GM12878 (cell line): ENCODE results near the gene UBAC2. TPM values are rescaled to one million over a fixed set of nuclear protein-coding genes. Genes with fewer than 3 reads are reported as not detected.

Experiments used
- ATAC-seq: fragments of 200-7000 bp; cut with Tn5 transposase; 3 replicates; pipeline ENCODE4 v1.9.1; 2020; ENCODE audit warnings: mild to moderate bottlenecking, moderate library complexity
- BruUV-seq: library from RNA; stranded (reverse); fragments of 400-500 nt; replicated peaks from 2 replicates; lab custom pipeline; 2021; lab: Mats Ljungman, UMichigan
- CTCF ChIA-PET: fragments of 300-600 bp; sonication (Branson Sonifier 250); formaldehyde crosslinking; extraction: SDS; loops from one replicate; lab custom pipeline; 2021; ENCODE audit warnings: inconsistent platforms; lab: Yijun Ruan, JAX
- POLR2A ChIA-PET: fragments of 350-600 bp; formaldehyde crosslinking; extraction: SDS; loops from one replicate; lab custom pipeline; 2021; ENCODE audit warnings: inconsistent platforms; lab: Charles Lee
- RAD21 ChIA-PET: fragments of 300-600 bp; sonication (Branson Sonifier 250); formaldehyde crosslinking; loops from one replicate; lab custom pipeline; 2023; ENCODE audit warnings: antibody characterized with exemption; ENCODE audit not compliant: unreplicated experiment; lab: Charles Lee
- SMC1A ChIA-PET: fragments of 300-600 bp; sonication (Branson Sonifier 250); formaldehyde crosslinking; loops from one replicate; lab custom pipeline; 2023; ENCODE audit not compliant: unreplicated experiment, uncharacterized antibody; lab: Charles Lee
- DNase-seq: peaks from one replicate; pipeline ENCODE4 v3.0.0-alpha.2; 2011; ENCODE audit warnings: low read depth, low spot score
- FAIRE-seq: peaks from 3 replicates; lab custom pipeline; 2011; peaks lifted over from hg19 to GRCh38; lab: Jason Lieb, UNC
- H2AFZ ChIP-seq: 2 replicates; pipeline ENCODE4 v1.6.0; 2011; ENCODE audit warnings: low read depth, low read length, control low read depth; ENCODE audit not compliant: control insufficient read depth
- H3K27ac ChIP-seq: 2 replicates; pipeline ENCODE4 v1.5.1; 2011; ENCODE audit warnings: control low read depth; ENCODE audit not compliant: control insufficient read depth, insufficient read depth
- H3K27me3 ChIP-seq, 2 experiments: replicated peaks in 1 of 2; 2 replicates each; pipeline versions ENCODE4 v1.6.0 to v1.6.1; 2011; ENCODE audit warnings: low read length in 1 of 2; ENCODE audit not compliant: control insufficient read depth in 2 of 2, insufficient read depth in 2 of 2
- H3K36me3 ChIP-seq, 2 experiments: 2 replicates each; pipeline ENCODE4 v1.5.1; 2011; ENCODE audit warnings: low read length in 1 of 2; ENCODE audit not compliant: control insufficient read depth in 2 of 2, insufficient read depth in 2 of 2
- H3K4me1 ChIP-seq: 2 replicates; pipeline ENCODE4 v1.6.1; 2011; ENCODE audit warnings: mild to moderate bottlenecking, low read length, moderate library complexity, mixed read lengths; ENCODE audit not compliant: control insufficient read depth, insufficient read depth
- H3K4me2 ChIP-seq: 2 replicates; pipeline ENCODE4 v1.6.0; 2011; ENCODE audit warnings: control low read depth; ENCODE audit not compliant: control insufficient read depth, insufficient read depth
- H3K4me3 ChIP-seq: fragments of 200-600 bp; sonication (generic); 2 replicates; pipeline ENCODE4 v1.5.1; 2016
- H3K79me2 ChIP-seq: 2 replicates; pipeline ENCODE4 v1.6.0; 2011; ENCODE audit warnings: low read length; ENCODE audit not compliant: control insufficient read depth, insufficient read depth
- H3K9ac ChIP-seq: 2 replicates; pipeline ENCODE4 v1.8.0; 2011; ENCODE audit warnings: low read length, control low read depth, mixed read lengths; ENCODE audit not compliant: control insufficient read depth, insufficient read depth
- H3K9me3 ChIP-seq: replicated peaks from 3 replicates; pipeline ENCODE4 v1.5.1; 2011; ENCODE audit warnings: mild to moderate bottlenecking, low read length; ENCODE audit not compliant: control insufficient read depth, insufficient read depth
- H4K20me1 ChIP-seq: 2 replicates; pipeline ENCODE4 v1.6.0; 2011; ENCODE audit not compliant: control insufficient read depth, insufficient read depth
- BHLHE40 ChIP-seq, 2 experiments: fragments of 450-650 bp in 1 of 2; IDR thresholded peaks; 2 replicates each; pipeline ENCODE4 v1.6.1; 2011 to 2017; ENCODE audit warnings: low read depth in 2 of 2, borderline replicate concordance in 1 of 2, improper control_type of control experiment in 1 of 2, low read length in 1 of 2, mild to moderate bottlenecking in 1 of 2
- ESRRA ChIP-seq: IDR thresholded peaks from 2 replicates; pipeline ENCODE4 v1.6.1; 2012; ENCODE audit warnings: mild to moderate bottlenecking, low read length, improper control_type of control experiment
- FOS ChIP-seq: IDR thresholded peaks from 3 replicates; pipeline ENCODE4 v1.6.1; 2011; ENCODE audit warnings: borderline replicate concordance; ENCODE audit not compliant: insufficient read length; ENCODE audit errors: extremely low read depth
- HCFC1 ChIP-seq: fragments of 150-350 bp; IDR thresholded peaks from 2 replicates; pipeline ENCODE4 v1.6.1; 2014; ENCODE audit warnings: low read length
- JUNB ChIP-seq: IDR thresholded peaks from 2 replicates; pipeline ENCODE4 v1.6.1; 2016; ENCODE audit warnings: antibody characterized with exemption, mild to moderate bottlenecking
- PAX5 ChIP-seq: IDR thresholded peaks from 2 replicates; pipeline ENCODE4 v1.6.1; 2011; ENCODE audit warnings: low read depth, low read length, borderline replicate concordance
- RCOR1 ChIP-seq: conservative IDR thresholded peaks from 2 replicates; pipeline ENCODE4 v1.6.1; 2012; ENCODE audit warnings: low read depth, low read length, improper control_type of control experiment
- TAF1 ChIP-seq: IDR thresholded peaks from 2 replicates; pipeline ENCODE4 v1.6.1; 2011; ENCODE audit warnings: mild to moderate bottlenecking, low read depth, low read length, borderline replicate concordance
- ZNF217 ChIP-seq: fragments of 450-650 bp; IDR thresholded peaks from 2 replicates; pipeline ENCODE4 v1.6.1; 2017; ENCODE audit warnings: antibody characterized with exemption, mild to moderate bottlenecking
- ZNF687 ChIP-seq: fragments of 450-650 bp; IDR thresholded peaks from 2 replicates; pipeline ENCODE4 v1.6.1; 2017; ENCODE audit warnings: mild to moderate bottlenecking, moderate library complexity
- WGBS: methylation state at CpG from one replicate; pipeline ENCODE4 v1.1.6; 2016; ENCODE audit warnings: low lambda C conversion rate; ENCODE audit not compliant: insufficient replicate concordance, insufficient coverage; ENCODE audit errors: missing lambda C conversion rate; 5-methylcytosine and 5-hydroxymethylcytosine counted together
- in situ Hi-C: fragments of 300-500 bp; cut with MboI; formaldehyde crosslinking; loops from 9 replicates; pipeline ENCODE4 v1.14.3; 2018; ENCODE audit warnings: mixed read lengths
- intact Hi-C: fragments of 100-400 bp; cut with micrococcal nuclease; formaldehyde crosslinking; loops from one replicate; pipeline ENCODE4 v1.14.2; 2022; ENCODE audit not compliant: unreplicated experiment
- polyA plus RNA-seq, 11 experiments: library from polyadenylated mRNA; depleted of rRNA in 4 of 11; unstranded in 6 of 11; stranded (reverse) in 5 of 11; fragments of >200 nt; fragmentation: Nextera tagmentation in 4 of 11; fragmentation: Illumina TruSeq in 1 of 11; extraction: Ambion mirVana in 4 of 11; extraction: Trizol in 1 of 11; gene quantifications; 1 replicate in 1 of 11; 2 replicates in 10 of 11; pipeline versions ENCODE4 v1.2.1 to v1.2.3, GENCODE V29; 2011 to 2016; ENCODE audit warnings: inconsistent platforms in 2 of 11, missing spikeins in 2 of 11, low read depth in 1 of 11
- total RNA-seq, 4 experiments: library from RNA; depleted of rRNA in 3 of 4; stranded (reverse); fragments of >200 nt in 3 of 4; fragmentation: Illumina TruSeq in 1 of 4; extraction: Trizol in 1 of 4; gene quantifications; 2 replicates each; pipeline versions ENCODE4 v1.2.1 to v1.2.3, GENCODE V29; 2013 to 2021
- TF ChIP-seq, protein P1 (sequence below): fragments of 450-650 bp; IDR thresholded peaks from 2 replicates; pipeline ENCODE4 v1.6.1; 2017; ENCODE audit warnings: antibody characterized with exemption, mild to moderate bottlenecking, moderate library complexity
- TF ChIP-seq, protein P2 (sequence below): IDR thresholded peaks from 2 replicates; pipeline ENCODE4 v1.6.1; 2011; ENCODE audit warnings: borderline replicate concordance, low read depth, mild to moderate bottlenecking, moderate library complexity, low read length; ENCODE audit not compliant: insufficient read depth, poor library complexity, severe bottlenecking

The UBAC2 gene
- total and polyA plus RNA-seq, 10 of the 15 experiments (the other 5 are each of a cell fraction or from before 2014, with no cell fraction given): 3.0 to 54.6 (median 17.4) TPM

DNA sequence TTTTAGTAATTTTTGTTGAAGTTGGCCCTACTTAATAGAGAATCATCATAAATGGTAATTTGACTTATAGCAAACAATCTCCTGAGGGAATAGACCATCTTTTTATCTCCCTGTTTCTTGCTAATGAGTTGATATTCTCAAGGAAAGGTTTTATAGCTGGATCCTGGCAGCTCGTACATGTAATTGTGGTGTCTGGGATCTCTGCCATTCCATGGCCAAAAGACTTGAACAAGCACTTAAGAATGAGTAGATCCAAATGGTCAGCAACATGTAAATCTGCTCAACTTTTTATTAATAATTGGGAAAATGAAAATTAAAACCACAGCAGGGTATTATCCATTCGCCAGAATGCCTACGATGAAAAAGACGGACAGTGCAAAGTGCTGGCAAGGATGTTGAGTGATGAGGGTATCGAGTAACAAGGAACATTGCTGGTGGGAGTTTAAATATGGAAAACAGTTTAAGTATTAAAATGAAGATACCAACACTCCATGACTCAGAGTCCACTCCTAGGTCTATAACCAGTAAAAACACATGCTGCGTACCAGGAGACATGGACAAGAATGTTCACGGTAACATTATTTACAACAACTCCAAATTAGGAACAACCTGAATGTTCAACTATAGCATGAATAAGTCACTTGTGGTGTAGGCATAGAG is 62.6 kb downstream of the UBAC2 start:
- Histone ChIP-seq H3K27ac (no peak overlapping the region), H2AFZ (no peak overlapping the region), H3K27me3 (no peaks in the 10 kb centered on the region), H3K36me3 (peaks cover 2 to 5% of the 10 kb centered on the region in 2 experiments; a peak in 3 of 4 replicates), H3K9me3 (no peaks in the 10 kb centered on the region), H3K4me3 (no peak overlapping the region), H3K79me2 (no peaks in the 10 kb centered on the region), H3K4me2 (no peak overlapping the region), H3K4me1 (peaks cover 13% of the 10 kb centered on the region; the same call in 1 of the 2 replicates), H4K20me1 (no peaks in the 10 kb centered on the region), H3K9ac (no peak overlapping the region)
- ChIA-PET CTCF (interaction anchor here (0.7 to 12.3 kb wide), 13 partner anchors 7 to 394 kb away, joined by 3 to 470 read pairs (median 8); partner anchors contain the start of gene UBAC2), POLR2A (no interaction called here), SMC1A (interaction anchor here (0.7 to 14.4 kb wide), 11 partner anchors 10 to 423 kb away, joined by 3 to 300 read pairs (median 15); partner anchors contain the start of gene UBAC2), RAD21 (interaction anchor here (1.0 to 12.6 kb wide), 7 partner anchors 61 to 174 kb away, joined by 3 to 338 read pairs (median 94); partner anchors contain the start of gene UBAC2)
- ATAC-seq (no peak), DNase-seq (no peak), FAIRE-seq (no peak)
- in situ Hi-C loops (loop anchor here (5.0 to 10.0 kb wide), 2 partner anchors 86 to 408 kb away; no protein-coding TSS in a partner anchor), intact Hi-C loops (loop anchor here (10.0 kb wide), 1 partner anchor 342 kb away; the partner anchor contains the start of gene CLYBL)
- BruUV-seq: no TSS peak
- 99% methylated on average over 7 of the region's 7 CpGs for WGBS
- TF ChIP-seq TAF1 (no peak), ESRRA (no peak), BHLHE40 (IDR thresholded peaks at IDR 0.05; ENCODE audit: borderline replicate concordance in 1 of 2, low read depth in 2 of 2, low read length in 1 of 2) (no peak), RCOR1 (no peak), PAX5 (no peak), JUNB (no peak), FOS (no peak), HCFC1 (no peak), ZNF687 (no peak), ZNF217 (no peak)
- TF ChIP-seq, protein P1, sequence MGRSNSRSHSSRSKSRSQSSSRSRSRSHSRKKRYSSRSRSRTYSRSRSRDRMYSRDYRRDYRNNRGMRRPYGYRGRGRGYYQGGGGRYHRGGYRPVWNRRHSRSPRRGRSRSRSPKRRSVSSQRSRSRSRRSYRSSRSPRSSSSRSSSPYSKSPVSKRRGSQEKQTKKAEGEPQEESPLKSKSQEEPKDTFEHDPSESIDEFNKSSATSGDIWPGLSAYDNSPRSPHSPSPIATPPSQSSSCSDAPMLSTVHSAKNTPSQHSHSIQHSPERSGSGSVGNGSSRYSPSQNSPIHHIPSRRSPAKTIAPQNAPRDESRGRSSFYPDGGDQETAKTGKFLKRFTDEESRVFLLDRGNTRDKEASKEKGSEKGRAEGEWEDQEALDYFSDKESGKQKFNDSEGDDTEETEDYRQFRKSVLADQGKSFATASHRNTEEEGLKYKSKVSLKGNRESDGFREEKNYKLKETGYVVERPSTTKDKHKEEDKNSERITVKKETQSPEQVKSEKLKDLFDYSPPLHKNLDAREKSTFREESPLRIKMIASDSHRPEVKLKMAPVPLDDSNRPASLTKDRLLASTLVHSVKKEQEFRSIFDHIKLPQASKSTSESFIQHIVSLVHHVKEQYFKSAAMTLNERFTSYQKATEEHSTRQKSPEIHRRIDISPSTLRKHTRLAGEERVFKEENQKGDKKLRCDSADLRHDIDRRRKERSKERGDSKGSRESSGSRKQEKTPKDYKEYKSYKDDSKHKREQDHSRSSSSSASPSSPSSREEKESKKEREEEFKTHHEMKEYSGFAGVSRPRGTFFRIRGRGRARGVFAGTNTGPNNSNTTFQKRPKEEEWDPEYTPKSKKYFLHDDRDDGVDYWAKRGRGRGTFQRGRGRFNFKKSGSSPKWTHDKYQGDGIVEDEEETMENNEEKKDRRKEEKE: no peak
- TF ChIP-seq, protein P2, sequence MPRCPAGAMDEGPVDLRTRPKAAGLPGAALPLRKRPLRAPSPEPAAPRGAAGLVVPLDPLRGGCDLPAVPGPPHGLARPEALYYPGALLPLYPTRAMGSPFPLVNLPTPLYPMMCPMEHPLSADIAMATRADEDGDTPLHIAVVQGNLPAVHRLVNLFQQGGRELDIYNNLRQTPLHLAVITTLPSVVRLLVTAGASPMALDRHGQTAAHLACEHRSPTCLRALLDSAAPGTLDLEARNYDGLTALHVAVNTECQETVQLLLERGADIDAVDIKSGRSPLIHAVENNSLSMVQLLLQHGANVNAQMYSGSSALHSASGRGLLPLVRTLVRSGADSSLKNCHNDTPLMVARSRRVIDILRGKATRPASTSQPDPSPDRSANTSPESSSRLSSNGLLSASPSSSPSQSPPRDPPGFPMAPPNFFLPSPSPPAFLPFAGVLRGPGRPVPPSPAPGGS: no peak
